ENCODE data around the gene IL13RA1.
A peak's percentile ranks its signal among the peaks of the same experiment; 100 is the strongest.
"Not testable (repeated sequence)": the region's sequence is repeated elsewhere in the genome, so short reads cannot be mapped to it uniquely, and the experiment has no call there.

IL13RA1 gene

DNA sequence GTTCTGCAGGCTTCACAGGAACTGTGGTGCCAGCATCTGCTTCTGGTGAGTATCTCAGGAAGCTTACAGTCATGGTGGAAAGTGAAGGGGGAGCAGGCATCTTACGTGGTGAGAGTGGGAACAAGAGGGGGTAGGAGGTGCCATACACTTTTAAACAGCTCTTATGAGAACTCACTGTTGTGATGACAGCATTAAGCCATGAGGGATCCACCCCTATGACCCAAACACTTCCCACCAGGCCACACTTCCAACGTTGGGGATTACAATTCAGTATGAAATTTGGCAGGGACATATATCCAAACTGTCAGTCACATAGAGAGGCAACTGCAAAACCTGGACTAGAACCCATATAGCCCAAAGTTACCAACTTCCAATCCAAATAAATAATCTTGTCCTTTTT lies 53.1 kb downstream of the IL13RA1 start:
- H3K4me3 ChIP-seq (ENCODE audit: low read depth, low read length), result no peak overlapping the region
- DNase-seq (ENCODE audit: low read depth), result no peak
- TF ChIP-seq, protein P1, sequence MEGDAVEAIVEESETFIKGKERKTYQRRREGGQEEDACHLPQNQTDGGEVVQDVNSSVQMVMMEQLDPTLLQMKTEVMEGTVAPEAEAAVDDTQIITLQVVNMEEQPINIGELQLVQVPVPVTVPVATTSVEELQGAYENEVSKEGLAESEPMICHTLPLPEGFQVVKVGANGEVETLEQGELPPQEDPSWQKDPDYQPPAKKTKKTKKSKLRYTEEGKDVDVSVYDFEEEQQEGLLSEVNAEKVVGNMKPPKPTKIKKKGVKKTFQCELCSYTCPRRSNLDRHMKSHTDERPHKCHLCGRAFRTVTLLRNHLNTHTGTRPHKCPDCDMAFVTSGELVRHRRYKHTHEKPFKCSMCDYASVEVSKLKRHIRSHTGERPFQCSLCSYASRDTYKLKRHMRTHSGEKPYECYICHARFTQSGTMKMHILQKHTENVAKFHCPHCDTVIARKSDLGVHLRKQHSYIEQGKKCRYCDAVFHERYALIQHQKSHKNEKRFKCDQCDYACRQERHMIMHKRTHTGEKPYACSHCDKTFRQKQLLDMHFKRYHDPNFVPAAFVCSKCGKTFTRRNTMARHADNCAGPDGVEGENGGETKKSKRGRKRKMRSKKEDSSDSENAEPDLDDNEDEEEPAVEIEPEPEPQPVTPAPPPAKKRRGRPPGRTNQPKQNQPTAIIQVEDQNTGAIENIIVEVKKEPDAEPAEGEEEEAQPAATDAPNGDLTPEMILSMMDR (conservative IDR thresholded peaks at IDR 0.05; ENCODE audit: low read depth, low read length), result no peak

DNA sequence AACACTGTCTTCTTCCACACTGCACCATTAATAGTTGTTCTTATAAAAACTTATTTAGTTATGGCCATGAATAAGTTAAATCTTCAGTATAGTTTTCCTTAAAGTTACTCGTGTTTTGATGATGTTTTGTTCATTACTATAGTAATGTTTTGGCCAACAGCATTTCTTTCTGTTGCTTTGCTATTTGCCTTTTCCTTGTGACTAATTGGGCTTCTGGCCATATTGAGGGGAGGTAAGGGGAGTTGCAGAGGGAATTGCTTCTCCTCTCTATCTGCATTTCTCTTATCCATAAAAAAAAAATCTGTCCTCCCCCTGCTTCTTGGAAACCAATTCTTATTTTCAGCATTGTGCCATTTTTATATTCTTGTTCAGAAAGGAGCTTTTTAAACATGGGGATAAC lies 53.5 kb downstream of the IL13RA1 start:
- H3K4me3 ChIP-seq (ENCODE audit: low read depth, low read length), result no peak overlapping the region
- TF ChIP-seq, protein P1 (conservative IDR thresholded peaks at IDR 0.05; ENCODE audit: low read depth, low read length), result no peak
- DNase-seq (ENCODE audit: low read depth), result peak; percentile 29

DNA sequence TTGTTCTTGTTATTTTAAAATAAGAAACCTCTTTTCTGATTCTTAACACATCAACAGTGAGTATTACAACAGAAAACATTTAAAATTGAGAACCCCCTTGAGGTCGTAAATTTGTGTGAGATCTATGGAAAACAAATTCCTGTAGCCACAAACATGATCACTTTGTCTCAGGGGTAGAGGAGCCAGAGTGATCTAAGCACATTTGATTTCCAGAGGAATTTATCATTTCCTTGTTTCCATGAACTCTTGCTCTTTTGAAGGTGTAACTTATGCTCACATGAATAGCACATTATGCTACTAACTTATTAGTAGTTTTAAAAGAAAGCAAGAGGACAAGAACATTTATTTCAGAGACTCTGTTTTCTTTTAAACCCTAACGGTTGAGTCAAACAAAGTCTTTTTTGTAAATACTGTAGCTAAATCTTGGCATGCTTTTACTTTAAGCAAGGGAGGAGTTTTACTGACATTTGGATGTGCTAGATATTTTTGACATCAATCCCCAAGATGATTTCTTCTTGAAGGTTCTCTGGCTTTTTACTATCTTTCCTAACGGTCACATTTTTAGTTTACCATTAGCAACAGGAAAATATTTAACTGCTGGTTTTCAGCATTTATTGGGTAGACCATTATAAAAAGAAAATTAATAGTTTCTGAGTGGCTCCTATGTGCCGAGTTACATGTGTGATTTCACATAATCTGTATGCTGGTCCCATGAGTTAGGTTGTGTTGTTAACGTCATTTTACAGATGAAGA lies 68.3 kb downstream of the IL13RA1 start:
- TF ChIP-seq, protein P1 (conservative IDR thresholded peaks at IDR 0.05; ENCODE audit: low read depth, low read length), result no peak
- DNase-seq (ENCODE audit: low read depth), result peak; percentile 10
- H3K4me3 ChIP-seq (ENCODE audit: low read depth, low read length), result no peak overlapping the region

DNA sequence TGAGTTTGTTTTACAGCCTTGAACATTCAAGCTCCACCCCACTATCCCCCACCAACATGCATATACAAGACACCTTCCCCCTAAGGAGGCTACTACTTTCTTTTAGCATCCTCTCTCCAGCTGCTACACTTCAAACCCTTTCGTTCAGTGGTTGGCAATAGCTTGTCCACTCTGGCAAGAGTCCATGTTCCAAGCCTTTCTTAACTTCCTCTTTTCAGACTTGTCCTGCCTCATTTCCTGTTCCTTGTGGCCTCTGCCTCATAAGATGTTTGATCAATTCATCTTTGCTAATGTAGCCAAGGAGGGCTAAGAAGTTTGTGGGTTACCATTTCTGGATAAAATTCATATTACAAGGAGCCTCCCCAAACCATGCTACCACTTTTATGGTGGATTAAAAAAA lies 75.5 kb downstream of the IL13RA1 start:
- TF ChIP-seq, protein P1 (conservative IDR thresholded peaks at IDR 0.05; ENCODE audit: low read depth, low read length), result no peak
- peak; percentile 68 for DNase-seq (ENCODE audit: low read depth)
- H3K4me3 ChIP-seq (ENCODE audit: low read depth, low read length), result no peak overlapping the region

DNA sequence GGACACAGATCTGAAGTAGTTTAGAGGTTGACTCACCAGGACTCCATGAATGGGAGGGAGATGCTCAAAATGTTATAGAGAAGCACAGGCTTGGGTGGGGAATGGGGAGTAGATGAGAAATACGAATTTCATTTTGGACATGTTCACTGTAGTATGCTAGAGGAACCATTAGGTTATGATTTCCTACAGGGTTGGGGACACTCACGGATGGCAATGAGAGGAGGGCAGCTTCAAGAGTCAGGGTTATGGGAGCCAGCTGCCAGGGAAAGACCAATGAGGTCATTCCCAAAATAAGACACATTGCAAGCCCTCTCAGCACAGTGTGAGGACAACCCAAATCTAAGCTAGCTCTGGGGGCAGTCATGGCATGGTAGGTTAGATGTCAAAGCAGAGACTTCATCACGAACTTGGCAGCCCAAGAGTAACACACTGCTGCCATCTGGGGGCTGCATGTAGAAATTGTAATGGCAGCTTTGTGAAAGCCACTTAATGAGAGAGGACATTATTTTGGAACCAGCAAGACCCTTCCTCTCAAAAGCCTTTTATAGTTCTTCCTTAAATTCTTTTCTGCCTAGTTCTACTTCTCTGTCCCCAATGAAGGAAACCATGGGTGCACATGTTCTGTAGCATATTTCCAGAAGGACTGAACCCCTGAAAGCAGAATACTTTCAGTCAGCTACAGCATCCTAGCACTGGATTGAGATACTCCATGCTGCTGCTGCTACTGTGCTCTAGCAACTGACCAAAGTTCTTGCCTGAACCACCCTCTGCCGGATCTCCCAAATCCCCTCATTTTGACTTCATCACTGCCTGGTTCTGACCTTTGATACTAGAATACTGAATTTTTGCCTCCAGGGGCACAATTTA lies 80.0 kb downstream of the IL13RA1 start:
- H3K4me3 ChIP-seq (ENCODE audit: low read depth, low read length), result no peak overlapping the region
- peak; percentile 65 for DNase-seq (ENCODE audit: low read depth)
- TF ChIP-seq, protein P1 (conservative IDR thresholded peaks at IDR 0.05; ENCODE audit: low read depth, low read length), result peak; percentile 76

DNA sequence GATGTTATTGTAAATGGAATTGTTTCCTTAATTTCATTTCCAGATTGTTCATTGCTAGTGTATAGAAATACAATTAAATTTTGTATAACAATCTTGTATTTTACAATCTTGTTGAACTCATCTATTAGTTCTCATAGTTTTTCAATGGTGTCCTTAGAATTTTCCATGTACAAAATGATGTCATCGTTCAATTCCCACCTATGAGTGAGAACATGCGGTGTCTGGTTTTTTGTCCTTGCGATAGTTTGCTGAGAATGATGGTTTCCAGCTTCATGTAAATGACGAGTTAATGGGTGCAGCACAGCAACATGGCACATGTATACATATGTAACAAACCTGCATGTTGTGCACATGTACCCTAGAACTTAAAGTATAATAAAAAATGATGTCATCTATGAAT lies 89.9 kb downstream of the IL13RA1 start:
- DNase-seq (ENCODE audit: low read depth); H3K4me3 ChIP-seq (ENCODE audit: low read depth, low read length): not testable (repeated sequence)

DNA sequence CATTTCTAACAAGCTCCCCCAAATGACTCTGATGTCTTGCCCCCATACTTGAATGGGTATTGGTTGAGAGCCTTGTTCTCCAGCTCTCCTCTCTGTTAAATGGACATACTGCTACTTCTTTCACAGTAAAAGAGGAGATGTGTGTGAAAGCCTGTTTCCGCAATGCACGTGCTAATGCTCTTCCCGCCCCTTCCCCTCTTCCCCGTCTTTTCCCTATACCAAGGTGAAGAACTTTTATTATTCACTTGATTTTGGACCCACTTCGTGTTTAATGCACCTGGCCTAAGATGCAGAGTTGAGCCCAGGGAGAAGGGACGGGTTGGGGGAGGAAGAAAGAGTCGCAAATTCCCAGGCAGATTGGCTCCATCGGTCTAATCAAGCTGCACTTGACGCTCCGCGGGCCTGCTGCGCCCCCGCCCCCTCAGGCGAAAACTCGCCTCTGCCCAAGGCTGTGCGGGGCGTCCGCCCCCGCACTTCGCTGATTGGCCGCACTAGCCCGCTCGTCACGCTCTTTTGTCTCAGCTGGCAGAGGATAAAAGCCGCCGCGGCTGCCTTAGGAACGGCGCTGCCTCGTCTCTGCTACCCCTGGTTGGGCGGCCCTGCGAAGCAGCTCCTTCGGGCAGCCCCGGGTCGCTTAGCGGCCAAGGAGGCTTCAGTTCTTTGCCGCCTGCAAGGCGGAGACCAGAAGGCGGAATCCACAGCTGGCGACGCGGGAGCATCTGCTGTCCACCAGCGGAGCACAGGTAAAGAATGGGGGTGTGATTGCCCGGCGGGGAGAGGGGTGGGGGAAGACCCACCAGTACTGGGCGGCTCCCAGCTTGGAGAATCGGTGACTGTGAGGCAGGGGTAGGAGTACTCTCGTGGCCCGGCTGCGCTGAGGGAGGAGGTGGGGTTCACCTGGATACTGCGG lies 96.1 kb downstream of the IL13RA1 start, which contains the start of gene ZCCHC12:
Gene ZCCHC12 (plus strand): TSS at position 562 of the 910 bp plus-strand sequence. CDS start 1,421 bp downstream, outside the sequence.
- TF ChIP-seq, protein P1 (conservative IDR thresholded peaks at IDR 0.05; ENCODE audit: low read depth, low read length), result no peak
- H3K4me3 ChIP-seq (ENCODE audit: low read depth, low read length), result peak within 1 kb of the TSS; percentile 26
- peak; percentile 42 for DNase-seq (ENCODE audit: low read depth)
